ENCODE results near the gene DOCK2.

DNA sequence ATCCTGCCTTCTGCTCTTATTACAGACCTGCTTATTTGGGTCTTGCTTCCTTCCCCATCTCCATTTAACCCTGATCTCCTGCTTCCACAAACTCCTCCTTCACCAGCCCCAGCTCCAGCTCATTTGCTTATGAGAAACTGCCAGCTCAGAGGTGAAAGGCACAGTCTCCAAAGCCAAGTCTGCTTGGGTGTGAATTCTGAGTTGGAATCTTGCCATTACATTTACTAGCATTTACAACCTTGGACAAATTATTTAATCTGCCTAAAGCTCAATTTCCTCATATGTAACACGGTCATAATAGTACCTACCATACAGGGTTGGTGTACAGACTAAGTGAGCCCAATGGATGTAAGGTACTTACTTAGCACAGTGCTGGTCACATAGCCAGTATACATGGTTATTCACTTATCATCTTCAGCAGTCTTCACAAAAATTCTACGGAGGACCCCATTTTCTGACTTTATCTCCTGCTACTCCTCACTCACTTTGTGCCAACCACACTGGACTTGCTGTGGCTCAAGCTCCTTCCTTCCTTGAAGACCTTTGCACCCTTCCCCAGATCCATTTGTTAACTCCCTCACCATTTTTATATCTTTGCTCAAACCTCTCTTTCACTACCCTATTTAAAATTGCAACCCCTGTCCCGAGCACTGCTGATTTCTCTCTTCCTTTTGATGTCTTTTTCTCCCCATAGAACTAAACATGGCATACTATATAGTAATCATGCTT lies 86.2 kb downstream of the DOCK2 start:
- TF ChIP-seq EZH2phosphoT487 (IDR thresholded peaks at IDR 0.05; ENCODE audit: borderline replicate concordance, low read length) (no peak), EZH2 (IDR thresholded peaks at IDR 0.05; ENCODE audit: low read length, unreplicated experiment) (no peak)
- TF ChIP-seq, protein P1, sequence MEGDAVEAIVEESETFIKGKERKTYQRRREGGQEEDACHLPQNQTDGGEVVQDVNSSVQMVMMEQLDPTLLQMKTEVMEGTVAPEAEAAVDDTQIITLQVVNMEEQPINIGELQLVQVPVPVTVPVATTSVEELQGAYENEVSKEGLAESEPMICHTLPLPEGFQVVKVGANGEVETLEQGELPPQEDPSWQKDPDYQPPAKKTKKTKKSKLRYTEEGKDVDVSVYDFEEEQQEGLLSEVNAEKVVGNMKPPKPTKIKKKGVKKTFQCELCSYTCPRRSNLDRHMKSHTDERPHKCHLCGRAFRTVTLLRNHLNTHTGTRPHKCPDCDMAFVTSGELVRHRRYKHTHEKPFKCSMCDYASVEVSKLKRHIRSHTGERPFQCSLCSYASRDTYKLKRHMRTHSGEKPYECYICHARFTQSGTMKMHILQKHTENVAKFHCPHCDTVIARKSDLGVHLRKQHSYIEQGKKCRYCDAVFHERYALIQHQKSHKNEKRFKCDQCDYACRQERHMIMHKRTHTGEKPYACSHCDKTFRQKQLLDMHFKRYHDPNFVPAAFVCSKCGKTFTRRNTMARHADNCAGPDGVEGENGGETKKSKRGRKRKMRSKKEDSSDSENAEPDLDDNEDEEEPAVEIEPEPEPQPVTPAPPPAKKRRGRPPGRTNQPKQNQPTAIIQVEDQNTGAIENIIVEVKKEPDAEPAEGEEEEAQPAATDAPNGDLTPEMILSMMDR (conservative IDR thresholded peaks at IDR 0.05; ENCODE audit: low read depth, low read length), result no peak

Data from PC-3 (cell line).